OCI-M2 (cell line): ENCODE data around the gene FAM163A.
"Not testable (repeated sequence)": the region's sequence is repeated elsewhere in the genome, so short reads cannot be mapped to it uniquely, and the experiment has no call there.

ENCODE experiments used
- DNase-seq: peaks from one replicate; lab custom pipeline; 2025; ENCODE audit not compliant: unreplicated experiment; lab: John Stamatoyannopoulos, UW

FAM163A gene

DNA sequence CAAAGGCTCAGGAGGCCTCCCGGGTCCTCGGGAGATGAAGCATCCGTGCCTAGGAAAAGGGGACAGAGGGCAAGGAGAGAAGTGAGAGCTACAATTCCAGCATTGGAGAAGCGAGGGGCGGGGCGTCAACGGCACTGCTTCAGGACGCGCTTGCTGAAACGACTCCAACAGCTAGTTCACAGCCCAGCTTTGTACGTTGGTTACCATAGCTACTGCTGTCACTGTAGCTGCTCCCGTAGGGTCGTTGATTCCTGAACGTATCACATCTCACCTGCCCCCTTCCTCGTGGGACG lies 71.4 kb downstream of the FAM163A start:
- DNase-seq: no peak

DNA sequence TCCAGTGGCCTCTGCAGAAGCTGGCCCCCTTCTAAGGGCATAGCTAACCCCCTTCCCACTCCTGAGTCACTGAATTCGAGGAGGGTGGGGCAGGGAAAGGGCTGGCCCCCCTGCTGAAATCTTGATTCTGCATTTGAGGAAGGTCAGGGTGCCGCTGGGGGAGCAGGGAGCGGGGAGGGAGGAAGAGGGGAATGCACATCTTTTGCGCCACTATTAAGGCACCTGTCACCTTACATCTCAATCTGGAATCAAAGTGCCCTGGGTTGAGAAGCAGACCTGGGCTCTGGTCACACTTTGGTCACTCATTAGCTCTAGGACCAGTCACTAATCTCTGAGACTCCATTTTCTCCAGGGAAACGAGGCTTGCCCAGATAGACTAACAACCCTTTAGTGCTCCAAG lies 72.5 kb downstream of the FAM163A start:
- DNase-seq: no peak

DNA sequence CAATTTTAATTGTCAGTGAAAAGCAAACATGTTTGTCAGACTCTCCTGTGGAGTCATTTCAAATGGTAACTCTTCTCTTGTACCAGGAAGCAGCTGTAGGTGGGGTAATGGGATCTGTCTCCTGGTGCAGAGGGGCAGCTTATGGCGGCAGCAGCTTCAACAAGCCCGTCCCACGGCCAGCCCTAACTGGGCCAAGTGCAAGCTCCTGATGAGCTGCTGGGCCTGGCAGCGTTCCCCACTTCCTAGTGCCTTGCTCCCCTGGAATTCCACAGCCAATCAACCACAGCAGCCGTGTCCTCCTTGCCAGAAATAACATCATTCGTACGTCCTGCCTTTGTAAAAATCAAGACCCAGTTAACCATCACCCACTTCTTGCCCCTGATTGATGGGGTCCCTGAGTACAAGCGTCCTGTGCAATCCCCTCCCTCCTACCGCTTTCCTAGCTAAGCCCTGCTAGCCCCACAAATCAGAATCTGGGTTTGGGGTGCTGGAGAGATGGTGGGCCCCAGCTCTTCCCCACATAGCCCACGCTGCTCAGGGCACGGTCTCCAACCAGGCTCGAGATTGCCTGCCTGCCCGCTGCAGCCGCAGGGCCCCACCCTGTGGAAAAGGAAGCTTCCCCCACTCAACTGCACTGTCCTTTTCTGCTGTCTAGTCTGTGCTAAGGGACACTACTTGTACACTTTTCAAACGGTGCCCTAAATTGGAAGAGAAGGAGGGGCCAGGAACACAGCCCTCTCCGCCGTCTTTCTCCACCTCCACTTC lies 73.3 kb downstream of the FAM163A start:
- DNase-seq: no peak

DNA sequence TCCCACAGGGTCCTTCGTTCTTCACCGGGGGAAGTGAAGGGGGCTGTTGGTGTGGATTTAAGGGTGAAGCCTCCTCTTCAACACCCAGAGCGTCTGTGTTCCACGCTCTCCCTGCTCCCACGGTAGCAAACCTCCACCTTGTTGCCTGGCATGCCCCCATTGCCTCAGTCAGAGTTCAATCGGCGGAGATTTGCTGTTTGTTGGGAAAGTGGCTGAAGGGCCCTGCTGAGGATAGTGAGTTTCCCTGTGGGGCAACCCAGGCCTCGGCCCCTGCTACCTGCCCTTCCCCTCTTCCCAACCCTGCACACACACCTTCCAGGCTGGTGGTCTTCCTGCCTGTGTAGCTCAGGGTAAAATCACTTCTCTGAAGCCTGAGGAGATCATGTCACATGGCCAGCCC lies 74.0 kb downstream of the FAM163A start:
- DNase-seq: no peak

DNA sequence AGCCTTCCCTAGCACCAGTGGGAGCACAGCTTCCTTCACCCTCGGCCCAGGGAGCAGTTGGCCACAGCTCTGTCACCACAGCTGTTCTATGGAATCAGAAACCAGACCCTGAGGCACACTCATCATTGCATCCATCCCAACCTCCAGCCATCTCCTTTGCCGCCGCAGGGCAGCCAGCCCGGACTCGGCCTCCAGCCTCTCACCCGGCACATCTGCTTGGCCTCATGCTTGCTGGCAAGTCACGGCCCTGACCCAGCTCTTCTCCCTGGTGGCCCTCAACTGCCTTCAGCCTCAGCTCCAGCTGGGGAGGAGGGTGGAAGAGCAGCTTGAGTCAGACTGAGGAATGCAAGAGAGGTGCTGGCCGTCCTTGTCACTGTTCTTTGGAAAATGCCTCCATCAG lies 74.7 kb downstream of the FAM163A start:
- no peak for DNase-seq

DNA sequence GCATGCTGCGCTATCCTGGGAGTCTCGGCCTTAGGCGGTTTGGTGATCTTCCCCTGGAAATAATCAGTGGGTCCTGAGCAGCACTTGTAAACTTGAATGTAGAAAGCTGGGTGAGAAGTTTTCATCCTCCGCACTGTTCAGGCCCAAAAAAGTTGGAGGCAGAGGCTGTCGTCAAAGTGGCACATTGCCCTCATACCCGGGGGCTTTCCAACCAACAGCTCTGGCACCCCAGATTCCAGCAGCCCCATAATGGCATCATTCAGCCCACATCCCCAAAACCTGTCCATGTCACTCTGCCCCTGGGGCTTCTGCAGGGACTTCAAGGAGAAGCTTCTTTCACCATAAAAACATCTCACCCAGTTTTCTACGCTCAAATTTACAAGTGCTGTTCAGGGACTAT lies 75.2 kb downstream of the FAM163A start:
- no peak for DNase-seq

DNA sequence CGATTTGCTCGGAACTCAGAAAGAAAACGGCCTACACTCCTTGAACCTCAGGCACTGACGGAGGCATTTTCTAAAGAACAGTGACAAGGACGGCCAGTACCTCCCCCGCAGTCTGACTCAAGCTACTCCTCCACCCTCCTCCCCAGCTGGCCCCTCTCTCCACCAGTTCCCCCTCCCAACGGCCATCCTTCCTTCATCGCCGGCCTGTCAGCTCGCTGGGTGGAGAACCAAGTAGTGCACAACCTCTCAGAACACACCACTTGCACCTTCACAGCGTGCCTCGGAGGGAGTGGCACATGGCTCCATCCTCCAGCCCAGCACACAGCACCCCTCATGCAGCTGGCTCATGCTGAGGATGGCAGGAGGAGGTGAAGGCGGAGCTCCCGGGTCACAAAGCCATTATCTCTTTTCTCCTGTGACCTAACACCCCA lies 75.7 kb downstream of the FAM163A start:
- DNase-seq: no peak

DNA sequence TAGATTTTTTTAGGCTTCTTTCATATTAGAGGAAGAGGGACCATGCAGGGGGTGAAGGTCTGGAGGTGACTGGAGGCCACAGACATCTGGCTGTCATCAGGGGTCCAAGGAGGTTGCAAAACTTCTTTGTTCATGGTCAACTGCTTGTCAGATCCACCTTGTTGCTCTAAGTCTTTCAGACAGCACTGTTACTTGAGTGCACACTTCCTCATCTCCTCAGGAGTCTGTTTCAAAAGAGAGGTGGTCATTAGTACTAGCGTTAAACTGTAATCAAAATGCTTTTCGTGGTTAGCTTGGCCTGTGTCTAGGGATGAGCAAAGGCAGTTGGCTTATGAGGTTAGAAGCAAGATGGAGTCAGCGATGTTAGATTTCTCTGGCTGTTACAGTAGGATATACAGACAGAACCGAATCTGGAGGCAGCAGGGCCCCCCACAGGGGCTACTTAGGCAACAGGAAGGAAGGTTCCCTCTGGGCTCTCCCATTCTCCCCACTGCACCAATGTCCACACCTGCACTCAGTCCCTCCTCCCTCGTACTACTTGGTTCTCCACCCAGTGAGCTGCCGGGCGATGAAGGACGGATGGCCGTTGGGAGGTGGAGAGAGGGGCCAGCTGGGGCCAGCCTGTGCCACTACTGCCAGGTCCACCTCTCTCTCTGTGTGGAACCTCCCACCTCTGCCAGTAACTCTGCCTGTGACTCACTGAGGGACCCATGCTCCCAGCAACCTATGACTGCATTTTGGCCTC lies 77.3 kb downstream of the FAM163A start:
- DNase-seq: no peak

DNA sequence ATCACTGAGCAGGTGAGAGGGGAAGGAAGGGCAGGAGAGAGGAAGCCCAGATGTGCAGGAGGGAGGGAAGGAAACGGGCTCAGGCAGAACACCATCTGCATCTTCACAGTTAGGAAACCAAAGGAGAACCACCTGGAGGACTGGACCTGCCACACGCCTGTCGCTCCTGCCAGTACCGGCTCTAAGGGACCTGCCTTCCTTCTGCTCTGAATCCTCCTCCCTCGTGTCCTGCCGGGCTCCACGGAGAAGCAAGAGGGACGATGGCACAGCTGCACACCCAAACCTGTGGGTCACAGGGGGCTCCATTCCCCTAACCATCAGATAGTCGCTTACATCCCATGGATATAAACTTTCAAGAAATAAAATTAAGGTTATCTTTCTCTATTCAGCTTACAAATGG lies 78.4 kb downstream of the FAM163A start:
- DNase-seq: no peak

DNA sequence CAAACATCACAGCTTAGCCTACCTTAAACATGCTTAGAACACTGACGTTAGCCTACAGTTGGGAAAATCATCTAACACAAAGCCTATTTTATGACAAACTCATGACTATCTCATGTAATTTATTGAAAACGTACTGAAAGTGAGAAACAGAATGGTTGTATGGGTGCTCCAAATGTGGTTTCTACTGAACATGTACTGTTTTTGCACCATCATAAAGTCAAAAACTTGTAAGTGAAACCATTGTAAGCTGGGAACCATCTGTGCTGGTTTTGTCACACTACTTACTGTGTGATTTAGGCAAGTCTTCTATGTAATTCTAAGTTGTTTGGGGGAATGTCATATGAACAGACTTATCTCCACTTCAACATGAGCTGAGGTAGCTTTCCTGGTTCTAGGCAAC lies 79.0 kb downstream of the FAM163A start:
- DNase-seq: no peak

DNA sequence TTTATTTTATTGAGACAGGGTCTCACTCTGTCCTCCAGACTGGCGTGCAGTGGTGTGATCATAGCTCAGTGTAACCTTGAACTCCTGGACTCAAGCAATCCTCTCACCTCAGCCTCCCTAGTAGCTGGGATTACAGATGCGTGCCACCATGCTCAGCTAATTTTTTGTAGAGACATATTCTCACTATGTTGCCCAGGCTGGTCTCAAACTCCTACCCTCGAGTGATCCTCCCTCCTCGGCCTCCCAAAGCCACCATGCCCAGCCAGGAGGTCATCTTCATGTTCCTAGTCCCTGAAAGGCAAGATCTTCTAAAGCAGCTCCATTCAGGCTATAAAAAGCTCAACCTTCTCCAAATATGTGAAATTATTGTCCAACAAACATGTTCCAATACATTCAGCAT lies 80.6 kb downstream of the FAM163A start:
- DNase-seq: no peak

DNA sequence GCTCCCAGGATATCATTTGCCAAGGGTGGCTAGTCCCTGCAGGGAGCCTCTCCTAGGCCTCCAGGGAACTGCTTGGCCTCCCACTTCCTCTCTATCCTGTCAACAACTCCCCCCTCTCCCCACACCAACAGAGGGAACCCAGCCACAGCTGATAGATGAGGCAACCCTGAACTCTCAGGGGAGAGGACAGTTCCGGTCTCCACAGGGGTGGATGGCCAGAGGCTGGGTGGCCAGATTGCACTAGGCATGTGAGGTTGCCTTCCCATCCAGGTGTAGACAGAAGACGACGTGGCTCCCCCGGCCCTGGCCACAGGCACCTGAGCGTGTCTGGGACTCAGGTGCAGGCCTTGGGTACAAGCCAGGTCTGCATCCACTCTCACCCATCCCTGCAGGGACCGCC lies 81.2 kb downstream of the FAM163A start:
- DNase-seq: no peak

DNA sequence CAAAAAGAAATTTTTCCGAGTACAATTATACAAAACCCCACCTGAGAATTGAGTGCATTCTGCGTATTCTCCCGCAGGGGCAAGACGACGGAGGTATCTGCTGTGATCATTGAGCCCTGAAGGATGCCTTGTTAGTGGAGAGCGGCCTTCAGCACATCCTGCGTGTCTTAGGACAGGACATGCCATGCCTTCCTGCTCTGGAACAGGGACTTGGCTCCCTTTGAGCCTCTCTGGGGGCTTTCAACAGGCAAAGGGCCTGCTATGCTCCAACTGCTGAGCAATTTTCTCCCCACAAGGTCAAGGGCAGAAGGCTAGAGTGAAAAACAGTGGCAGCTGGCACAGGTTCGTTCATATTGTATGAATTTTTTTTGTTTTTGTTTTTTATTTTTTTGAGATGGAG lies 82.1 kb downstream of the FAM163A start:
- DNase-seq: no peak

DNA sequence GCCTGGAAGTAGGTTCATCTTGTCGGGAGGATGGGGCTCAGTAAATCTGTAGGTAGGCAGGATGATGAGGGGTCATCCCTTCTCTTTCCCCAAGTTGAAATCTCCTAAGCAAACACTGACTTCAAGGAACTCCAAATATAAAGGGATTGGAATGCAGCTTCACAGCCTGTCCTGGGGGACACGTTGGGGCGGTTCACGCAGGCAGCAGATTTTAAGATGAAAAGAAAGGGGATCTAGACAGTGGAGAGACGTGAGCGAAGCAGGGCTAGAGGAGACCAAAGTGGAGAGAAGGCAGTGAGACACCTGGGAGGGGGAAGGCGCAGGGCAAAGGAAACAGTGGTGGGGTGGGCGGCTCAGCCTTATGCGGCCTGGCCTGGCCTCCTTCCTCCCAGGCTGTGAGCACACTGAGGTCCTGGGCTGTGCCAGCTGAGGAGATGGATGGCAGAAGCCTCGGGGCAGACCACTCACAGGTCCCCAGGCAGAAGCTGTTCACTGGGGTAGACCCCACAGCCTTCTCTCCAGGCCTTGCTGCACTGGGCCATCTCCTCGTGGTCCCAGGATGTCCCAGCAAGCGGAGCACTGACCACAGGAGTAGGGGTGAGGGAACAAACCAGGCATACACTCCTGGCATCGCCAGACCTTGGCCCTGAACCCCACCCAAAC lies 82.8 kb downstream of the FAM163A start:
- no peak for DNase-seq

DNA sequence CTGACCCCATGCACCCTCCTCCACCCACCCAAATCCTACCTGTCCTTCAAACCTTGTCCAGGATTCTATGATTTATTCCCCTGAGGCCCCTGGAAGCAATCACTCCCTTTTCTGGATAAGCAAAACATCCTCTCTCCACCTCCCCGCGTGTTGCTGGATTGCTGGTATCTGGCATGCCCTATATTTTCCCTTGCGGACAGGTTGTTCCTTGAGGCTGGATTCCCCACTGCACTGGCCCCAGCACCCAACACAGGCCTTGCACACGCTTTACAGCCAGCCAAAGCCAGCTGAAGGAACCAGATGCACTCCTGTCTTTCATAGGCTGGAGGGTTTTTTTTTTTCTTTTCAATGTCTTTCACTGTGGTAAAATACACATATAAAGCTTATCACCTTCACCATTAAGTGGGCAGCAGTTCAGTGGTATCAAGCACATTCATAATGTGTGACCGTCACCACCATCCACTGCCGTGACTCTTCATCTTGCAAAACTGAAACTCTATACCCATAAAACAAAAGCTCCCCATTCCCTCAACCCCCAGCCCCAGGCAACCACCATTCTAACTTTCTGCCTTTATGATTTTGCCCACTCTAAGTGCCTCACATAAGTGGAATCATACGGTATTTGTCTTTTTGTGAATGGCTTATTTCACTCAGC lies 83.7 kb downstream of the FAM163A start:
- no peak for DNase-seq

DNA sequence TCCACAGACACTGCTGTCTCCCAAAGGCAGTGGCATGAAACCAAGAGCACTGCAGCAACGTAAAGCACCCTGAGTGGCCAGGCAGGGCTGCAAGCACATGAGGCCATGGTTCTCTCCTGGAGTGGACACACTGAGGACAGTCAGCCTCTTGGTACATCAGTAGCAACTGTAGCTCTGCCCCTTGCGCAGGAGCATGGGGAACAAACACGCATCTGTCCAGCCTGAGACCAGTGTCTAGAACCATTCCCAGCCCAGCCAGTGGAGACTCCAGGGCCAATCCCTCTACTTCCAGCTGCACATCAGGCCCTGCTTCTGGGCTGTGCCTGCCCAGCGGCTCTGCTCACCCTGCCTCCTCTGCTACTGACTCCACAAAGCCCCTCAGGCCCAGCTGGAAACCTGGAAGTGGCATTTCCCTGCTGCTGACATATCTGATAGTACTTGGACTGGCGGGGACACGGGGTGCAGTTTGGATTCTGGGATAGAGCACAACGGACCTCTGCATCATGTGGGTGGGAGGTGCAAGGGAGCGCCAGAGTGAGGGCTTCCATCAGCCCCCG lies 85.5 kb downstream of the FAM163A start:
- no peak for DNase-seq

DNA sequence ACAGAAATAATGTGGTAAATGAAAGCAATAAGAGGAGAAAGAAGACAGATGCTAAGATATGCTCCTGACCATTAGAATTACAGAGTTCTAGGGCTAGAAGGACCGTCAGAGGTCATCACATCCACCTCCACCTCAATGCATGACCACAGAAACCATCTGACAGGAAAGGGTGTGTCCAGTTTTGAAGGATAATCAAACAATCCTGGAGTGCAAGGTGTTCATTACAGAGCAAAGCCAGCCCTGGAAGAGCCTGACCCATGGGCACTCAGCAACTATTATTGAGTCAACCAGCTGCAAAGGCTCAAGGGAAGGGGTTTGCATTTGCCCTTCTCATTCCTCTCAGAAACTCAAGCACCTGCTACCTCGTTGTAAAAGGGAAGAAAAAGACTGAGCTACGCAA lies 88.1 kb downstream of the FAM163A start:
- no peak for DNase-seq

DNA sequence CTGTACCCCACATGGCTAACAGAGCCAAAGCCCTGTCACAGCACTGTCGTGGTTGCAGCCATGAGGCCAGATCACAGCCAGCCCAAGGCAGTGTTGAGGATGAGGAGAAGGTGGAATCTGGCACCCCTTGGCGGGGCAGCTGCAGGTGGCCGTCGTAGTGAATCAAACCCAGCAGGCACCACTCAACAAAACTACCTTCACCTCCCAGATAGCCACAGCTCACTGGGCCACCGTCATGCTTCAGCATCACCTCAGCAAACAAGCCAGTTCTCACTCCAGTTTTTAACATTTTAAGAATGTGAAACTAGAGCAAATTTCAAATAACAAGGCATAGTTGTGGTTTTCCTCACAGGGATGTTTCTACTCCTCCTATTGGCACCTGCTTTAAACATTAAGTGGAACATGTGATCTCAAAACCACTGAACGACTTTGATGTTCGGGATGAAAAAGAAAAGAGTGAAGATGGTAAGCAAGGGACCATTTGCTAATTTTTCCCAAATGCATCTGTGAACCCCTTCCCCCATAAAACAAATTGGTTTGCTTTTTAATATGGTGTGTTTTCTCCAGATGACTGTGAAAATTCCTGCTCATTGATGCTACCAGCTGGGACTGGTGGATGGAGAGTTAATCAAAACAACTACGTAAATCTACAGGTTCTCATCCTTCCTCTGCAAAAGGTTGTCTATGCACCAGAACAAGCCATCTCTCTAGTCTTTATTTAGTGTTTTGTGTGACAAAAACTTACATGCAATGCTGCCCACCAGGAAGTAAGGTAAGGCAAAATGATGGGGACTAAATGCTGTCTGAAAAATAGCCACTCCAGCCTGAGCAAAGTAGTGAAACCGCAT lies 89.0 kb downstream of the FAM163A start:
- DNase-seq: no peak

DNA sequence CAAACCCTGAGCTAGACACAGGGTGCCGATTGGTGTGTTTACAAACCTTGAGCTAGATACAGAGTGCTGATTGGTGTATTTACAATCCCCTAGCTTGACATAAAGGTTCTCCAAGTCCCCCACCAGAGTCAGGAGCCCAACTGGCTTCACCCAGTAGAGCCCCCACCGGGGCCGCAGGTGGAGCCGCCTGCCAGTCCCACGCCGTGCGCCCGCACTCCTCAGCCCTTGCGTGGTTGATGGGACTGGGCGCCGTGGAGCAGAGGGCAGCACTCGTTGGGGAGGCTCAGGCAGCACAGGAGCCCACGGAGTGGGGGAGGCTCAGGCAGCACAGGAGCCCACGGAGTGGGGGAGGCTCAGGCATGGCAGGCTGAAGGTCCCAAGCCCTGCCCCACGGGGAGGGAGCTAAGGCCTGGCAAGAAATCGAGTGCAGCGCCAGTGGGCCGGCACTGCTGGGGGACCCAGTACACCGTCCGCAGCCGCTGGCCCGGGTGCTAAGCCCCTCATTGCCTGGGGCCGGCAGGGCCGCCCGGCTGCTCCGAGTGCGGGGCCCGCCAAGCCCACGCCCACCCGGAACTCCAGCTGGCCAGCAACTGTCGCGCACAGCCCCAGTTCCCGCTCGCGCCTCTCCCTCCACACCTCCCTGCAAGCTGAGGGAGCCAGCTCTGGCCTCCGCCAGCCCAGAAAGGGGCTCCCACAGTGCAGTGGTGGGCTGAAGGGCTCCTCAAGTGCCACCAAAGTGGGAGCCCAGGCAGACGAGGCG lies 93.8 kb downstream of the FAM163A start:
- DNase-seq: not testable (repeated sequence)

DNA sequence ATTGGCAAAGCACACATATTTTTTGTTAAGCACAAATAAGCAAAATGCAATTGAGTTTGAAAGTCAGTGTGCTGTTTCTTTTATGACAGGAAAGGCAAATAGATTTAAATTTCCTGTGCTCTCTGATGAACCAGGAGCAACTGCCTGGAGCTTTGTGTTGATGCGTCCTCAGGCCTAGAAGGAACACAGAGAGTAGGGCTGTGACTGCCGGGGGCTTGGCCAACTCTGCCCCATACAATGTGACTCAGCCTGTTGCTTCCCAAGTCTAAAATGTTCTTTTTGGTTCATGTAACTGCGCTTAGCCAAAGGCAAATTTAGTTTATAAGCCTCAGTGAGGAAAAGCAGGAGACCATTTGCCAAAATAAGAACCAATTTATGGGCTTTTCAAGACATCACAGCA lies 97.0 kb downstream of the FAM163A start:
- no peak for DNase-seq
